Activated CD4-positive, alpha-beta T cell treated with anti-CD3 and anti-CD28 coated beads, Interleukin-2, amount 10 ng/mL, durations not matched to agents 7 days and 5 days (primary cell): ENCODE results near the gene SYCP3. TPM values are rescaled to one million over a fixed set of nuclear protein-coding genes. Genes with fewer than 3 reads are reported as not detected.

ENCODE experiments used
- CTCF ChIA-PET: fragments of 350-600 bp; sonication (Branson Sonifier 250); formaldehyde crosslinking; loops from one replicate; lab custom pipeline; 2021; ENCODE audit warnings: antibody characterized with exemption; lab: Charles Lee
- POLR2A ChIA-PET: fragments of 350-600 bp; sonication (Branson Sonifier 250); formaldehyde crosslinking; loops from one replicate; lab custom pipeline; 2021; ENCODE audit warnings: antibody characterized with exemption; lab: Charles Lee
- DNase-seq: peaks from one replicate; pipeline ENCODE4 v3.0.0-alpha.2; 2020
- H3K27ac Mint-ChIP-seq: one replicate; pipeline ENCODE4 v1.8.0; 2021; ENCODE audit warnings: mild to moderate bottlenecking, moderate library complexity, mixed read lengths
- H3K27me3 Mint-ChIP-seq: one replicate; pipeline ENCODE4 v1.8.0; 2021; ENCODE audit warnings: mixed read lengths
- H3K36me3 Mint-ChIP-seq: one replicate; pipeline ENCODE4 v1.8.0; 2021; ENCODE audit warnings: low read depth, mixed read lengths
- H3K4me1 Mint-ChIP-seq: one replicate; pipeline ENCODE4 v1.8.0; 2021; ENCODE audit warnings: mixed read lengths
- H3K4me3 Mint-ChIP-seq: one replicate; pipeline ENCODE4 v1.8.0; 2021; ENCODE audit warnings: mild to moderate bottlenecking, moderate library complexity, mixed read lengths
- H3K9me3 Mint-ChIP-seq: one replicate; pipeline ENCODE4 v1.8.0; 2021; ENCODE audit warnings: mixed read lengths
- total RNA-seq, 2 experiments: library from RNA; stranded (reverse); gene quantifications; one replicate each; pipeline ENCODE4 v1.2.3, GENCODE V29; 2021

SYCP3 gene
- total RNA-seq, result under 1 TPM; 0.35 to 0.75 TPM

GRCh38 chr12:101738920-101739665 lies at the start of gene SYCP3:
Gene SYCP3, minus strand, starts transcription at chr12:101739462. Its CDS starts 1,527 bp downstream, at chr12:101737935.
- CTCF ChIA-PET, result no interaction called here
- no peak for DNase-seq
- Mint-ChIP-seq H3K9me3 (no peaks in the 10 kb centered on the region), H3K4me1 (peaks cover 10% of the 10 kb centered on the region), H3K27me3 (no peaks in the 10 kb centered on the region), H3K4me3 (no peak within 1 kb of the TSS), H3K36me3 (peaks cover 13% of the 10 kb centered on the region), H3K27ac (peak within 1 kb of the TSS; percentile 41)
- POLR2A ChIA-PET, result no interaction called here

- no peak overlapping the region for H3K27ac Mint-ChIP-seq
- ChIA-PET POLR2A (no interaction called here), CTCF (interaction anchor here (0.8 to 1.6 kb wide), 3 partner anchors 9 to 54 kb away, joined by 3 to 6 read pairs (median 4); partner anchors contain the start of gene GNPTAB)
- no peak overlapping the region for H3K4me3 Mint-ChIP-seq
- H3K9me3 Mint-ChIP-seq, result no peaks in the 10 kb centered on the region
- no peaks in the 10 kb centered on the region for H3K27me3 Mint-ChIP-seq
- peaks cover 24% of the 10 kb centered on the region for H3K4me1 Mint-ChIP-seq
- no peak for DNase-seq
- peaks cover 45% of the 10 kb centered on the region for H3K36me3 Mint-ChIP-seq
Observed at GRCh38 chr12:101785671-101786070, 46.4 kb upstream of the SYCP3 start.

- POLR2A ChIA-PET, result no interaction called here
- Mint-ChIP-seq H3K36me3 (peaks cover 48% of the 10 kb centered on the region), H3K27me3 (no peaks in the 10 kb centered on the region), H3K4me3 (no peak overlapping the region), H3K27ac (no peak overlapping the region), H3K4me1 (peaks cover 25% of the 10 kb centered on the region), H3K9me3 (no peaks in the 10 kb centered on the region)
- CTCF ChIA-PET, result interaction anchor here (0.7 to 2.6 kb wide), 5 partner anchors 12 to 63 kb away, joined by 3 to 14 read pairs (median 3); partner anchors contain the start of gene GNPTAB
- no peak for DNase-seq
Observed at GRCh38 chr12:101784376-101784775, 45.1 kb upstream of the SYCP3 start.

- Mint-ChIP-seq H3K9me3 (no peaks in the 10 kb centered on the region), H3K27ac (no peak overlapping the region), H3K27me3 (no peaks in the 10 kb centered on the region), H3K36me3 (peaks cover 46% of the 10 kb centered on the region), H3K4me1 (peaks cover 26% of the 10 kb centered on the region), H3K4me3 (no peak overlapping the region)
- ChIA-PET POLR2A (no interaction called here), CTCF (interaction anchor here (0.9 to 2.6 kb wide), 6 partner anchors 12 to 50 kb away, joined by 3 to 14 read pairs (median 3); partner anchors contain the start of gene GNPTAB)
- DNase-seq, result no peak
Observed at GRCh38 chr12:101783838-101784237, 44.6 kb upstream of the SYCP3 start.

GRCh38 chr12:101783150-101783549 lies 43.9 kb upstream of the SYCP3 start:
- H3K4me1 Mint-ChIP-seq, result peaks cover 26% of the 10 kb centered on the region
- H3K4me3 Mint-ChIP-seq, result no peak overlapping the region
- H3K36me3 Mint-ChIP-seq, result peaks cover 44% of the 10 kb centered on the region
- CTCF ChIA-PET, result interaction anchor here (0.7 to 2.6 kb wide), 7 partner anchors 13 to 57 kb away, joined by 3 to 14 read pairs (median 3); partner anchors contain the start of gene GNPTAB
- POLR2A ChIA-PET, result no interaction called here
- no peaks in the 10 kb centered on the region for H3K9me3 Mint-ChIP-seq
- H3K27ac Mint-ChIP-seq, result no peak overlapping the region
- DNase-seq, result no peak
- no peaks in the 10 kb centered on the region for H3K27me3 Mint-ChIP-seq

- CTCF ChIA-PET, result interaction anchor here (0.6 to 7.6 kb wide), 4 partner anchors 9 to 552 kb away, joined by 3 to 61 read pairs (median 6); partner anchors contain the start of gene GNPTAB
- H3K36me3 Mint-ChIP-seq, result peaks cover 44% of the 10 kb centered on the region
- no peaks in the 10 kb centered on the region for H3K27me3 Mint-ChIP-seq
- no peak for DNase-seq
- H3K9me3 Mint-ChIP-seq, result no peaks in the 10 kb centered on the region
- peak overlapping the region; percentile 61 for H3K27ac Mint-ChIP-seq
- peaks cover 26% of the 10 kb centered on the region for H3K4me1 Mint-ChIP-seq
- H3K4me3 Mint-ChIP-seq, result no peak overlapping the region
- POLR2A ChIA-PET, result no interaction called here
Observed at GRCh38 chr12:101782273-101782731, 43.0 kb upstream of the SYCP3 start.

GRCh38 chr12:101781834-101782233 lies 42.6 kb upstream of the SYCP3 start:
- H3K4me1 Mint-ChIP-seq, result peaks cover 26% of the 10 kb centered on the region
- ChIA-PET CTCF (interaction anchor here (0.6 to 7.6 kb wide), 5 partner anchors 9 to 552 kb away, joined by 3 to 61 read pairs (median 6); partner anchors contain the start of gene GNPTAB), POLR2A (no interaction called here)
- H3K4me3 Mint-ChIP-seq, result no peak overlapping the region
- no peak overlapping the region for H3K27ac Mint-ChIP-seq
- DNase-seq, result no peak
- H3K36me3 Mint-ChIP-seq, result peaks cover 44% of the 10 kb centered on the region
- H3K9me3 Mint-ChIP-seq, result no peaks in the 10 kb centered on the region
- H3K27me3 Mint-ChIP-seq, result no peaks in the 10 kb centered on the region

- Mint-ChIP-seq H3K36me3 (peaks cover 44% of the 10 kb centered on the region), H3K4me1 (peaks cover 30% of the 10 kb centered on the region), H3K4me3 (no peak overlapping the region), H3K27ac (no peak overlapping the region), H3K9me3 (no peaks in the 10 kb centered on the region), H3K27me3 (no peaks in the 10 kb centered on the region)
- POLR2A ChIA-PET, result interaction anchor here (0.6 kb wide), 1 partner anchor 23 kb away, joined by 10 read pairs; no protein-coding TSS in a partner anchor
- CTCF ChIA-PET, result interaction anchor here (1.9 to 7.6 kb wide), 2 partner anchors 49 to 60 kb away, joined by 9 to 61 read pairs; partner anchors contain the start of gene GNPTAB
- no peak for DNase-seq
Observed at GRCh38 chr12:101780599-101780998, 41.3 kb upstream of the SYCP3 start.

- Mint-ChIP-seq H3K4me3 (no peak overlapping the region), H3K27me3 (no peaks in the 10 kb centered on the region), H3K36me3 (peaks cover 41% of the 10 kb centered on the region), H3K9me3 (no peaks in the 10 kb centered on the region), H3K4me1 (peaks cover 30% of the 10 kb centered on the region), H3K27ac (no peak overlapping the region)
- DNase-seq, result no peak
- CTCF ChIA-PET, result interaction anchor here (1.4 to 7.6 kb wide), 4 partner anchors 17 to 61 kb away, joined by 3 to 61 read pairs (median 6); partner anchors contain the start of gene GNPTAB
- POLR2A ChIA-PET, result interaction anchor here (1.2 kb wide), 1 partner anchor 50 kb away, joined by 3 read pairs; no protein-coding TSS in a partner anchor
Observed at GRCh38 chr12:101779626-101780025, 40.4 kb upstream of the SYCP3 start.

GRCh38 chr12:101779200-101779599 lies 39.9 kb upstream of the SYCP3 start:
- H3K4me3 Mint-ChIP-seq, result no peak overlapping the region
- ChIA-PET CTCF (interaction anchor here (1.0 to 7.6 kb wide), 5 partner anchors 12 to 61 kb away, joined by 3 to 61 read pairs (median 4); partner anchors contain the start of gene GNPTAB), POLR2A (interaction anchor here (1.2 kb wide), 1 partner anchor 51 kb away, joined by 3 read pairs; no protein-coding TSS in a partner anchor)
- peak overlapping the region; percentile 10 for H3K27ac Mint-ChIP-seq
- H3K9me3 Mint-ChIP-seq, result no peaks in the 10 kb centered on the region
- peaks cover 38% of the 10 kb centered on the region for H3K36me3 Mint-ChIP-seq
- peaks cover 28% of the 10 kb centered on the region for H3K4me1 Mint-ChIP-seq
- H3K27me3 Mint-ChIP-seq, result no peaks in the 10 kb centered on the region
- no peak for DNase-seq

- Mint-ChIP-seq H3K4me3 (no peak overlapping the region), H3K36me3 (peaks cover 35% of the 10 kb centered on the region), H3K27me3 (no peaks in the 10 kb centered on the region), H3K27ac (peak overlapping the region; percentile 28), H3K4me1 (peaks cover 31% of the 10 kb centered on the region), H3K9me3 (no peaks in the 10 kb centered on the region)
- DNase-seq, result no peak
- ChIA-PET CTCF (interaction anchor here (1.4 to 7.6 kb wide), 2 partner anchors 21 to 52 kb away, joined by 4 to 61 read pairs; partner anchors contain the start of gene GNPTAB), POLR2A (no interaction called here)
Observed at GRCh38 chr12:101777978-101778377, 38.7 kb upstream of the SYCP3 start.

GRCh38 chr12:101777485-101777884 lies 38.2 kb upstream of the SYCP3 start:
- Mint-ChIP-seq H3K27me3 (no peaks in the 10 kb centered on the region), H3K36me3 (peaks cover 31% of the 10 kb centered on the region), H3K4me3 (no peak overlapping the region), H3K4me1 (peaks cover 27% of the 10 kb centered on the region), H3K9me3 (no peaks in the 10 kb centered on the region), H3K27ac (peak overlapping the region; percentile 28)
- ChIA-PET CTCF (interaction anchor here (1.2 to 7.6 kb wide), 3 partner anchors 47 to 62 kb away, joined by 3 to 61 read pairs (median 13); partner anchors contain the start of gene GNPTAB), POLR2A (no interaction called here)
- no peak for DNase-seq
